HepG2 (cell line): Measurements from ENCODE around the gene LMX1B.

ENCODE experiments used
- BRCA1 ChIP-seq: sonication (generic); formaldehyde crosslinking; IDR thresholded peaks from 2 replicates; pipeline ENCODE4 v1.4.0; 2020; ENCODE audit warnings: missing genetic modification reagents
- KAT8 ChIP-seq: IDR thresholded peaks from 2 replicates; pipeline ENCODE4 v1.6.1; 2016; ENCODE audit warnings: missing genetic modification reagents, missing compliant biosample characterization
- MIXL1 ChIP-seq: IDR thresholded peaks from 2 replicates; pipeline ENCODE4 v1.6.1; 2016
- MXI1 ChIP-seq: IDR thresholded peaks from 3 replicates; pipeline ENCODE4 v1.6.1; 2012; ENCODE audit warnings: low read depth, low read length, inconsistent platforms, borderline replicate concordance
- ZNF430 ChIP-seq: sonication (generic); formaldehyde crosslinking; IDR thresholded peaks from 2 replicates; pipeline ENCODE4 v1.9.0; 2021; ENCODE audit warnings: mild to moderate bottlenecking, missing genetic modification reagents
- ZNF644 ChIP-seq: IDR thresholded peaks from 2 replicates; pipeline ENCODE4 v1.6.1; 2016; ENCODE audit warnings: low read depth
- ZSCAN21 ChIP-seq: sonication (generic); formaldehyde crosslinking; IDR thresholded peaks from 2 replicates; pipeline ENCODE4 v1.8.0; 2022; ENCODE audit warnings: mild to moderate bottlenecking, missing genetic modification reagents, moderate library complexity, borderline replicate concordance
- TF ChIP-seq, protein P1 (sequence below): sonication (generic); formaldehyde crosslinking; IDR thresholded peaks from 2 replicates; pipeline ENCODE4 v1.4.0; 2020; ENCODE audit warnings: missing genetic modification reagents
- TF ChIP-seq, protein P2 (sequence below): sonication (generic); formaldehyde crosslinking; IDR thresholded peaks from 2 replicates; pipeline ENCODE4 v1.5.0; 2020; ENCODE audit warnings: mild to moderate bottlenecking, missing genetic modification reagents, moderate library complexity
- TF ChIP-seq, protein P3 (sequence below): sonication (generic); formaldehyde crosslinking; IDR thresholded peaks from 2 replicates; pipeline ENCODE4 v1.4.0; 2020; ENCODE audit warnings: missing genetic modification reagents

DNA sequence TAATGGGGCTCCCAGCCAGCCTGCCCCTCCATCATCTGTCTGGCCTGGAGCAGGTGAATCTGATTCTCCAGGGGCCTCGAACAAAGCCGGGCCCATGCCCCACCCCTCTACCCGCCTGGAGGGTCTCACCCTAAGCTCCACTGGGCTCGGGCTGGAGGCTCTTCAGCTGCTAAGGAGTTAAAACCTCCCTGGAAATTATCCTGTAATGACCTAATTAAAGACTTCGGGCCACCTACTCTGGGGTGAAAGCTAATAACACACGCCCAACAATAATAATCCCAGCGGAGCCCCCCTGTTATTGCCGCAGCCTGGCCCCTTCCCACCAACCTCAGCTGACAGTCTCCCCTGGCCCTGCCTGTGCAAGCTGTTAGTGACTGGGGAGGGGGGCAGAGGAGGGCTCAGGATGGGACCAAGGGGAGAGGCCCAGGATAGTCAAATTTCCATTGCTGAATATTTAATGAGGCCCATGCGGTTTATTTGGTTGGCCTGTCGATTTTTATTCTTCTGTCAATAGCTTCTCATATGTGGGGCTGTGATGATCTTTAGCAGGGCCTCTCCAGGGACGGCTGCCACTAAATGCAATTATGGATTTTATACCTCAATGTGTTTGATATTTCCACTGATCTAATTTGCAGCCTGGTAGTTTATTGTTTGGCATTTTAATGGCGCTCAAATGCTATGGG is 25.7 kb downstream of the LMX1B start:
- no peak for TF ChIP-seq KAT8 (CRISPR knock-in tag)
- TF ChIP-seq ZSCAN21 = no peak
- TF ChIP-seq ZNF644 (CRISPR knock-in tag) = no peak
- TF ChIP-seq, protein P1, sequence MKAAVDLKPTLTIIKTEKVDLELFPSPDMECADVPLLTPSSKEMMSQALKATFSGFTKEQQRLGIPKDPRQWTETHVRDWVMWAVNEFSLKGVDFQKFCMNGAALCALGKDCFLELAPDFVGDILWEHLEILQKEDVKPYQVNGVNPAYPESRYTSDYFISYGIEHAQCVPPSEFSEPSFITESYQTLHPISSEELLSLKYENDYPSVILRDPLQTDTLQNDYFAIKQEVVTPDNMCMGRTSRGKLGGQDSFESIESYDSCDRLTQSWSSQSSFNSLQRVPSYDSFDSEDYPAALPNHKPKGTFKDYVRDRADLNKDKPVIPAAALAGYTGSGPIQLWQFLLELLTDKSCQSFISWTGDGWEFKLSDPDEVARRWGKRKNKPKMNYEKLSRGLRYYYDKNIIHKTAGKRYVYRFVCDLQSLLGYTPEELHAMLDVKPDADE (CRISPR knock-in tag) = no peak
- TF ChIP-seq, protein P2, sequence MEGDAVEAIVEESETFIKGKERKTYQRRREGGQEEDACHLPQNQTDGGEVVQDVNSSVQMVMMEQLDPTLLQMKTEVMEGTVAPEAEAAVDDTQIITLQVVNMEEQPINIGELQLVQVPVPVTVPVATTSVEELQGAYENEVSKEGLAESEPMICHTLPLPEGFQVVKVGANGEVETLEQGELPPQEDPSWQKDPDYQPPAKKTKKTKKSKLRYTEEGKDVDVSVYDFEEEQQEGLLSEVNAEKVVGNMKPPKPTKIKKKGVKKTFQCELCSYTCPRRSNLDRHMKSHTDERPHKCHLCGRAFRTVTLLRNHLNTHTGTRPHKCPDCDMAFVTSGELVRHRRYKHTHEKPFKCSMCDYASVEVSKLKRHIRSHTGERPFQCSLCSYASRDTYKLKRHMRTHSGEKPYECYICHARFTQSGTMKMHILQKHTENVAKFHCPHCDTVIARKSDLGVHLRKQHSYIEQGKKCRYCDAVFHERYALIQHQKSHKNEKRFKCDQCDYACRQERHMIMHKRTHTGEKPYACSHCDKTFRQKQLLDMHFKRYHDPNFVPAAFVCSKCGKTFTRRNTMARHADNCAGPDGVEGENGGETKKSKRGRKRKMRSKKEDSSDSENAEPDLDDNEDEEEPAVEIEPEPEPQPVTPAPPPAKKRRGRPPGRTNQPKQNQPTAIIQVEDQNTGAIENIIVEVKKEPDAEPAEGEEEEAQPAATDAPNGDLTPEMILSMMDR (CRISPR knock-in tag) = no peak
- no peak for TF ChIP-seq MXI1
- TF ChIP-seq ZNF430 = no peak
- TF ChIP-seq MIXL1 (CRISPR knock-in tag) = no peak
- TF ChIP-seq, protein P3, sequence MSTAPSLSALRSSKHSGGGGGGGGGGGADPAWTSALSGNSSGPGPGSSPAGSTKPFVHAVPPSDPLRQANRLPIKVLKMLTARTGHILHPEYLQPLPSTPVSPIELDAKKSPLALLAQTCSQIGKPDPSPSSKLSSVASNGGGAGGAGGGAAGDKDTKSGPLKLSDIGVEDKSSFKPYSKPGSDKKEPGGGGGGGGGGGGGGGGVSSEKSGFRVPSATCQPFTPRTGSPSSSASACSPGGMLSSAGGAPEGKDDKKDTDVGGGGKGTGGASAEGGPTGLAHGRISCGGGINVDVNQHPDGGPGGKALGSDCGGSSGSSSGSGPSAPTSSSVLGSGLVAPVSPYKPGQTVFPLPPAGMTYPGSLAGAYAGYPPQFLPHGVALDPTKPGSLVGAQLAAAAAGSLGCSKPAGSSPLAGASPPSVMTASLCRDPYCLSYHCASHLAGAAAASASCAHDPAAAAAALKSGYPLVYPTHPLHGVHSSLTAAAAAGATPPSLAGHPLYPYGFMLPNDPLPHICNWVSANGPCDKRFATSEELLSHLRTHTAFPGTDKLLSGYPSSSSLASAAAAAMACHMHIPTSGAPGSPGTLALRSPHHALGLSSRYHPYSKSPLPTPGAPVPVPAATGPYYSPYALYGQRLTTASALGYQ (CRISPR knock-in tag) = no peak
- no peak for TF ChIP-seq BRCA1
